ENCODE data around the gene TXNDC5.

TXNDC5 gene

GRCh38 chr6:7851780-7852179 lies 58.8 kb downstream of the TXNDC5 start:
- no peak for DNase-seq (ENCODE audit: low read depth)

GRCh38 chr6:7848229-7848628 lies 62.4 kb downstream of the TXNDC5 start:
- no peak for DNase-seq (ENCODE audit: low read depth)

- DNase-seq (ENCODE audit: low read depth) = peak; percentile 17
Observed at GRCh38 chr6:7846966-7847818, 63.4 kb downstream of the TXNDC5 start.

GRCh38 chr6:7841781-7842468 lies 68.7 kb downstream of the TXNDC5 start:
- peak; percentile 4 for DNase-seq (ENCODE audit: low read depth)

GRCh38 chr6:7836371-7837026 lies 74.1 kb downstream of the TXNDC5 start:
- no peak for DNase-seq (ENCODE audit: low read depth)

GRCh38 chr6:7833751-7834070 lies 76.9 kb downstream of the TXNDC5 start:
- no peak for DNase-seq (ENCODE audit: low read depth)

GRCh38 chr6:7832904-7833750 lies 77.5 kb downstream of the TXNDC5 start:
- DNase-seq (ENCODE audit: low read depth) = no peak
